Esophagus muscularis mucosa (tissue), 4 donors: ENCODE results near the gene NT5C3A.
"Not testable (repeated sequence)": the region's sequence is repeated elsewhere in the genome, so short reads cannot be mapped to it uniquely, and the experiment has no call there.

Experiments
- EP300 ChIP-seq: sonication (generic); formaldehyde crosslinking; IDR thresholded peaks from one replicate; pipeline ENCODE4 v1.6.1; 2017; ENCODE audit warnings: antibody characterized with exemption
- POLR2AphosphoS5 ChIP-seq, 2 donors: sonication (generic); formaldehyde crosslinking; IDR thresholded peaks; one replicate each; pipeline ENCODE4 v1.6.1; 2017; ENCODE audit warnings: antibody characterized with exemption in 2 of 2
- TF ChIP-seq, protein P1 (sequence below), 3 experiments: fragments of 200-600 bp in 2 of 3; fragments of 450-650 bp in 1 of 3; sonication (generic) in 2 of 3; IDR thresholded peaks; one replicate each; pipeline ENCODE4 v1.5.1; 2017 to 2019; ENCODE audit warnings: antibody characterized with exemption in 3 of 3, mild to moderate bottlenecking in 2 of 3, moderate library complexity in 1 of 3

DNA sequence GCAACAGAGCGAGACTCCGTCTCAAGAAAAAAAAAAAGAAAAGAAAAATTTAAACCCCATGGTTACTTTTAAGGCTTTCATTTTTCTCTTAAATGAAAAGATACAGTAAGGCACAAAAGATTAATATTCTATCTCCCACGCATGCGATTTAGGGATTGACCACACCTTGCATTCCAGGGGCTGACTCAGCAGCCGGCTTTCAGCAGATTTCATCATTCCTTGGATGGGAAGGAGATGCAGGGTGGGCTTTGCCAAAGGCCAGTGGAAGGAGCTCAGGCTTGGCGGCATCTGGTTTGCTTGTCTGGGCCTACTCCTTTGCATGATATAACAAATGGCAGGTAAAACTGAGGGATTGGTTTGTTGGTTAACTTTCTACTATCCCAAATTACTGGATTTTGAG is 83.3 kb downstream of the NT5C3A start:
- TF ChIP-seq, protein P1, sequence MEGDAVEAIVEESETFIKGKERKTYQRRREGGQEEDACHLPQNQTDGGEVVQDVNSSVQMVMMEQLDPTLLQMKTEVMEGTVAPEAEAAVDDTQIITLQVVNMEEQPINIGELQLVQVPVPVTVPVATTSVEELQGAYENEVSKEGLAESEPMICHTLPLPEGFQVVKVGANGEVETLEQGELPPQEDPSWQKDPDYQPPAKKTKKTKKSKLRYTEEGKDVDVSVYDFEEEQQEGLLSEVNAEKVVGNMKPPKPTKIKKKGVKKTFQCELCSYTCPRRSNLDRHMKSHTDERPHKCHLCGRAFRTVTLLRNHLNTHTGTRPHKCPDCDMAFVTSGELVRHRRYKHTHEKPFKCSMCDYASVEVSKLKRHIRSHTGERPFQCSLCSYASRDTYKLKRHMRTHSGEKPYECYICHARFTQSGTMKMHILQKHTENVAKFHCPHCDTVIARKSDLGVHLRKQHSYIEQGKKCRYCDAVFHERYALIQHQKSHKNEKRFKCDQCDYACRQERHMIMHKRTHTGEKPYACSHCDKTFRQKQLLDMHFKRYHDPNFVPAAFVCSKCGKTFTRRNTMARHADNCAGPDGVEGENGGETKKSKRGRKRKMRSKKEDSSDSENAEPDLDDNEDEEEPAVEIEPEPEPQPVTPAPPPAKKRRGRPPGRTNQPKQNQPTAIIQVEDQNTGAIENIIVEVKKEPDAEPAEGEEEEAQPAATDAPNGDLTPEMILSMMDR (IDR thresholded peaks at IDR 0.05), result not testable (repeated sequence)
- peak in 1 of 2 donors; percentile 23 for TF ChIP-seq POLR2AphosphoS5 (IDR thresholded peaks at IDR 0.05)
- not testable (repeated sequence) for TF ChIP-seq EP300
